Endothelial cell of umbilical vein (primary cell): ENCODE measurements around the gene KAZALD1.

Experiments
- CTCF ChIP-seq, 2 donors: IDR thresholded peaks; 1 replicate in 1 of 2; 2 replicates in 1 of 2; pipeline ENCODE4 v1.5.1; 2011; ENCODE audit warnings: low read length in 2 of 2, mild to moderate bottlenecking in 2 of 2, moderate library complexity in 2 of 2, control low read depth in 1 of 2, inconsistent platforms in 1 of 2, low read depth in 1 of 2; ENCODE audit not compliant: insufficient read depth in 1 of 2; ENCODE audit errors: extremely low read depth in 1 of 2
- EZH2 ChIP-seq: IDR thresholded peaks from 2 replicates; pipeline ENCODE4 v1.6.1; 2012; ENCODE audit warnings: borderline replicate concordance, low read depth, mild to moderate bottlenecking, moderate library complexity, low read length, inconsistent platforms; ENCODE audit not compliant: severe bottlenecking
- MAX ChIP-seq: IDR thresholded peaks from 2 replicates; pipeline ENCODE4 v1.6.1; 2011; ENCODE audit not compliant: insufficient read depth, insufficient read length
- POLR2A ChIP-seq: IDR thresholded peaks from 2 replicates; pipeline ENCODE4 v1.6.1; 2012; ENCODE audit warnings: low read depth, mild to moderate bottlenecking, control low read depth, low read length

GRCh38 chr10:101040061-101040460 lies 21.7 kb upstream of the KAZALD1 start:
- TF ChIP-seq POLR2A: no peak
- TF ChIP-seq CTCF (IDR thresholded peaks at IDR 0.05; ENCODE audit: extremely low read depth in 1 of 2, insufficient read depth in 1 of 2, low read depth in 1 of 2, low read length in 2 of 2): no peak
- TF ChIP-seq EZH2: no peak
- TF ChIP-seq MAX: no peak
